Lung microvascular endothelial cell (primary cell): ENCODE results near the gene DGKQ. TPM values are rescaled to one million over a fixed set of nuclear protein-coding genes. Genes with fewer than 3 reads are reported as not detected.
"Not testable (repeated sequence)": the region's sequence is repeated elsewhere in the genome, so short reads cannot be mapped to it uniquely, and the experiment has no call there.

ENCODE experiments used
- DNase-seq, 2 donors: peaks; one replicate each; pipeline versions ENCODE4 v3.0.0 to v3.0.0-alpha.2; 2010; ENCODE audit warnings: low read depth in 2 of 2
- total RNA-seq: library from RNA; depleted of rRNA; stranded (reverse); fragments of >200 nt; gene quantifications from 2 replicates; pipeline ENCODE4 v1.2.1, GENCODE V29; 2014

Gene DGKQ
- total RNA-seq, 1 donor from 2014 or later: 18.3 TPM

GRCh38 chr4:927566-927965 lies 45.8 kb downstream of the DGKQ start:
- DNase-seq: not testable (repeated sequence)

GRCh38 chr4:926538-926937 lies 46.8 kb downstream of the DGKQ start:
- DNase-seq: peak in 1 of 2 donors; percentile 38

DNA sequence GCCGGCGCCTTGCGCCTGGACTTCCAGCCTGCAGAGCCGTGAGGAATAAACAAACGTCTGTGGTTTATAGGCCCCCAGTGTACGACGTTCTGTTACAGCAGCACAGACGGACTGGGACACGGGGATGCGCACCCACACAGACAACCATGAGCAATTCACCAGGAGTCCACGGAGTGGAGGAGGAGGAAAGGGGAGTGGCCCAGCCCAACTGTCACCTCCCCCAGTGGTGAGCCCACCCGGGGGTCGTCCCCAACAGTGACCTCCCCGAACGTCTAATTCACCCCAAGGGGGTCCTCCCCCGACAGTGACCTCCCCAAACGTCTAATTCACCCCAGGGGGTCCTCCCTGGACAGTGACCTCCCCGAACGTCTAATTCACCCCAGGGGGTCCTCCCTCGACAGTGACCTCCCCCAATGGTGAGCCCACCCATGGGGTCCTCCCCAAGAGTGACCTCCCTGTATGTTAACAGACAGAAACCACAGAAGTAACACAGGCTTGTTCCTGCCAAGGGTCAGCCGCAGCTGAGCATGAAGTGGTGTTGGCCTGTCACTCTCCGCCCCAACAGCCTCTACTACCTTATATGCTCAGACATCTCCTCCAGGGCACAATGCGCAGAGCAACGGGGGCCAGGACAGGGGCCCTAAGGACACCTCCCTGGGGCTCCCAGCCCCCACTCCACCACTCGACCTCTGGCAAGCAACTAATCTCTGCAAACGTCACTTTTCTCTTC lies 47.4 kb downstream of the DGKQ start:
- no peak for DNase-seq

DNA sequence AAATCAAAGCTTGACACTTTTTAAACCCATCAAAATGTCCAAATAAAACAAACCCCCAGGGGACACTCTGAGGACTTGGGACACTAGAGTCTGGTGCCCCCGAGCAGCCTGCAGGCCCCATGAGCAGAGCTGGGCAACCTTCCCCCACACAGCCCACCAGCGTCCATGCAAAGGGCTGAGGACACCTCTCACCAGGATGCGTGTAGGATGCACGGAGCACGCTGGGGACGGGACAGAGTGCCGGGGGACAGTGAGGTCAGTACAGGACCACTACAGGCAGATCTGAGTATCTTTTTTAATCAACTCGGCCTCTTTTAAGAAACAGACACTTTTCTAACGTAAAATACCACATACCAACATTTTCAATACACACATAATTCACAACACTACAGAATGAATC lies 48.2 kb downstream of the DGKQ start:
- no peak for DNase-seq

DNA sequence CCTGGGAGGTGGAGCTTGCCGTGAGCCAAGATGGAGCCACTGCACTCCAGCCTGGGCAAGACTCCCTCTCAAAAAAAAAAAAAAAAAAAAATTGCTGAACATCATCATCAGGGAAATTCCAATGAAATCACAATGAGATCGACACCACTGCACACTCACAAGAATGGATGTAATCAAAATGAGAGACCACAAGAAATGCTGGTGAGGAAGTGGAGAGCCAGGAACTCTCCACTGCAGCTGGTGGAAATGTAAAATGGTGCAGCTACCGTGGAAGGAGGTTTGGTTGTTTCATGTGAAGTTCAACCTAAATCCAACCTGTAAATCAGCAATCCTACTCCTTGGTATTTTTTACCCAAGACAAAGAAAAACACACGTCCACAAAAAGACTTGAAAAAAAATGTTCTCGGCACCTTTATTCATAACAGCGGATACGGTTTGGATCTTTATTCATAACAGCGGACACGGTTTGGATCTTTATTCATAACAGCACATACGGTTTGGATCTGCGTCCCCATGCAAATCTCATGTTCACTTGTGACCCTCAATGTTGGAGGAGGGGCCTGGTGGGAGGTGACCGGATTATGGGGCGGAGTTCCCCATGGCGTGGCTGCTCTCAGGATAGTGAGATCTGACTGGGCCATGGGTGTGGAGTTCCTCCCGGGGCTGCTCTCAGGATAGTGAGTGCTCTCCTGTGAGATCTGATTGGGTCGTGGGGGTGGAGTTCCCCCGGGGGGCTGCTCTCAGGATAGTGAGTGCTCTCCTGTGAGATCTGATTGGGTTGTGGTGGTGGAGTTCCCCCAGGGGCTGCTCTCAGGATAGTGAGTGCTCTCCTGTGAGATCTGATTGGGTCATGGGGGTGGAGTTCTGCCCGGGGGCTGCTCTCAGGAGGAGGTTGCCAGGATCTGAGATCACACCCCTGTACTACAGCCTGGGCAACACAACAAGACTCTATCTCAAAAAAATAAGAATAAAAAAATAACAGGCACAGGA lies 49.0 kb downstream of the DGKQ start:
- peak; percentile 44 to 75 for DNase-seq

DNA sequence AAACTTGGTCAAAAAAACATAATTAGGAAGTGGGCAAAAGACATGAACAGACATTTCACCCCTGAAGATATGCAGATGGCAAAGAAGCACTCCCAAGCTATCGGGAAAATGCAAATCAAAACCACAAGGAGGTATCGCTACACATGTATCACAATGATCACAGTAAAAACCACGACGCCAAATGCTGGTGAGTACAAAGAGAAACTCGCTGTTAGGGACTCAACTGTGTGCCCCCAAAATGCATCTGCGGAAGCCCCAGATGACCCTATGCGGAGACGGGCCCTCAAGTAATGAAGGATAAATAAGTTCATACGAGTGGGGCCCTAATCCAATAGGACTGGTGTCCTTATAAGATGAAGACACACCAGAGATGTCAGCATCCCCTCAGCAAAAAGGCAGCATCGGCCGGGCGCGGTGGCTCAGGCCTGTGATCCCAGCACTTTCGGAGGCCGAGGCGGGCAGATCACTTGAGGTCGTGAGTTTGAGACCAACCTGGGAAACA lies 51.5 kb downstream of the DGKQ start:
- no peak for DNase-seq

- DNase-seq: not testable (repeated sequence)
Measured at GRCh38 chr4:919004-919680, 54.2 kb downstream of the DGKQ start.

GRCh38 chr4:918591-918990 lies 54.8 kb downstream of the DGKQ start:
- not testable (repeated sequence) for DNase-seq

DNA sequence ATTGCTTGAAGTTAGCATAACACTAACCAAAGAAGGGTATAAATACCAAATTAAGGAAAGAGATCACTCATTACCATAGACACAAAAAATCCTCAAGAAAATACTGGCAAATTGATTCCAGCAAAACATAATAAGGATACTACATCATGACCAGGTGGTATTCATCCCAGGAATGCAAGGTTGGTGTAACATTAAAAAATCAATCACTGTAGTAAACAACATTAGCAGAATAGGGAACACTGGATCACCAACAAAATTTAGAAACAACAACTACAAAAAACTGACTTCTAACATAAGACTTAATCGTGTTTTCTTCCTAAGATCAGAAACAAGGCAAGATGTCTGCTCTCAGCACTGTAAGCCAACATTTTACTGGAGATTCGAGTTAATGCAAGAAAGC lies 55.4 kb downstream of the DGKQ start:
- DNase-seq: no peak

- DNase-seq: no peak
Measured at GRCh38 chr4:917466-917865, 55.9 kb downstream of the DGKQ start.

DNA sequence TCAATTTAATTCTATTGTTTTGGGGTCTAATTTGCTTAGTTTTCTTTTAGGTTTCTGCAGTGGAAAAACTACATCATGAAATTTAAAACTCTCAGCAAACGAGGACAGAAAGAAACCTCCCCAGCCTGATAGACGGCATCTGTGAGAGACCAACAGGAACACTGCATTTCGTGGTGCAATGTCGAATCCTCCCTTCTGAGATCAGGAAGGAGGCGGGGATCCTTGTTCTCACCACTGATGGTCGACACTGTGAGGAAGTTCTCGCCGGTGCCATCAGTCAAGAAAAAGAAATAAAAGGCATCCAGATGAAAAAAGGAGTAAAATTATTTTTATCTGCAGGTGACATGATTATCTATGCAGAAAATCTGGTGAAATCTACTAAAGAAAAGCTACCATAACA lies 57.8 kb downstream of the DGKQ start:
- DNase-seq: peak; percentile 31 to 52

DNA sequence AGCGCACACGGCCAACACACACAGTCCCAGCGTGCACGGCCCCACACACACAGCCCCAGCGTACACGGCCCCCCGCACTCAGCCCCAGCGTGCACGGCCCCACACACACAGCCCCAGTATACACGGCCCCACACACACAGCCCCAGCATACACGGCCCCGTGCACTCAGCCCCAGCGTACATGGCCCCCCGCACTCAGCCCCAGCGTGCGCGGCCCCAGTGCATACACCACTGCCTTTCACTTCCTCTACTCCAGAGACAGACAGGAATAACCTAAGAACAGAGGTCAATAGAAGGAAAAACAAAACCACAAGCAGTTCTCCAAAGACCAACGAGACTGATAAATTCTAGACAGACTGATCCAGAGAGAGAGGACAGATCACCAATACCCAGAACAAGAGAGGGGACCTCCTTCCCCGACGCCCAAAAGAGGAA lies 58.3 kb downstream of the DGKQ start:
- peak in 1 of 2 donors; percentile 26 for DNase-seq

DNA sequence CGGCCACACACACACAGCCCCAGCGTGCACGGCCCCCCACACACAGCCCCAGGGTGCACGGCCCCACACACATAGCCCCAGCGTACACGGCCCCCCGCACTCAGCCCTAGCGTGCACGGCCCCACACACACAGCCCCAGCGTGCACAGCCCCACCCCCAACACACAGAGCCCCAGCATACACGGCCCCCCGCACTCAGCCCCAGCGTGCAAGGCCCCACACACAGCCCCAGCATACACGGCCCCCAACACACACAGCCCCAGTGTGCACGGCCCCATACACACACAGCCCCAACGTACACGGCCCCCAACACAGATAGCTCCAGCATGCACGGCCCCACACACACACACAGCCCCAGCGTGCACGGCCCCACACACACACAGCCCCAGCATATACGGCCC lies 58.8 kb downstream of the DGKQ start:
- no peak for DNase-seq

GRCh38 chr4:913280-913618 lies 60.1 kb downstream of the DGKQ start:
- no peak for DNase-seq

DNA sequence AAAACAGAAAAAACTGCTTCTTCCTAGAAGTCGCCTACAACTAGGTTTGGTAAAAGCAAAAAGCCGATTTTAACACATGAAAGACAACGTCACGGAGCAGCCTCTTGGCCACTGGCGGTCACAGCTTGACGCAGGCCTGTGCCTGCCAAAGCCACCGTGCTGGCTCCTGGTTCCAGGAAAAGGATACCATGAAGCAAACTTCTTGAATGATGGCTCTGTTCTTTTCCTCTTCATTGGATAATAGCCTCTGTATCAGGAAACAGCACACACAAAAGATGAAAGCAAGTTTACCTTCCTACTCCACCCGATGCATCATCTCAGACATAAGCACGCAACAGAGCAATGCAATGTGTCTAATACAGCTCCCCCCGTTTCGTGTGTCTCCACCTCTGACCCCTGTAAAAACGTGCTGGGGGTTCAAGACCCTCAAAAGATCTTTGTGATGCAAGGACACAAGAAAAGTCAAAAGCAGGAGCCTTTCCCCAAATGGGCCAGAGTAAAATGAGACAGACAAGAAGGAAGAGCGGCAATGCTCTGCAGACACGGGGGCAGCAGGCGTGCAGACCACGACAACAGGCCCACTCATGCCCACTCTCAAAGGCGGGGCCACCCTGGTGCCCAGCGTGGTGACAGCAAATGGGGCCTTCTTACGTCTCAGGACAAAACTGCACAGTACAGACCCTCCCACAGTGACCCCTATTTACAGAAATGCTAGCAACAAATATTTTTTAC lies 60.7 kb downstream of the DGKQ start:
- DNase-seq: peak; percentile 76 to 88

DNA sequence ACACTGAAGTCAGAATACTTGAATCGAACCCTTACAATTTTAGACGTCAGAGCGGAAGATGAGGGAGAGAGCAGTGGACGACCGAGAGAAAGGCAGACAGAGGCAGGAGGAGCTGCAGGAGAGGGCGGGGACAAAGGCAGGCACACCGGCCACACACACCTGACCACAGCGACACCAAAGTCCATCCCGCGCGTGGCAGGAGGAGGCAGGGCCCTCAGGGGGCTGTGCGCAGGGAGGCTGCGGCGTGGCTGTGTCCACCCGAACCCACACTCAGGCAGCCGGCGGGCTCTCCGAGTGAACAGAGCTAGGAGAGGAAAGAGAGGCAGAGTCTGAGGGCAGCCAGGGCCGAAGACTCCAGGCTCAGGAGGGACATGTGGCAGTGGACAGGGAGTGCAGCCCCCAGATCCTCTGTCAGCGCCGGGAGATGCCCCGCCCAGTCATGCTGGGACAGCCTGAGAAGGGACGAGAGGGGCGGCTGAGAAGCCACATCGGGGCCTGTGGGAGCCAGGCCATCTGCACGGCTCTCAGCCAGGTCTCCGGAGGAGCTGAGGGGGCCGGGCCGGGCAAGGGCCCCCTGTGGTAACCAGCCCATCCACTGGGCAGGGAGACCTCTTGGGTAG lies 61.4 kb downstream of the DGKQ start:
- DNase-seq: no peak

DNA sequence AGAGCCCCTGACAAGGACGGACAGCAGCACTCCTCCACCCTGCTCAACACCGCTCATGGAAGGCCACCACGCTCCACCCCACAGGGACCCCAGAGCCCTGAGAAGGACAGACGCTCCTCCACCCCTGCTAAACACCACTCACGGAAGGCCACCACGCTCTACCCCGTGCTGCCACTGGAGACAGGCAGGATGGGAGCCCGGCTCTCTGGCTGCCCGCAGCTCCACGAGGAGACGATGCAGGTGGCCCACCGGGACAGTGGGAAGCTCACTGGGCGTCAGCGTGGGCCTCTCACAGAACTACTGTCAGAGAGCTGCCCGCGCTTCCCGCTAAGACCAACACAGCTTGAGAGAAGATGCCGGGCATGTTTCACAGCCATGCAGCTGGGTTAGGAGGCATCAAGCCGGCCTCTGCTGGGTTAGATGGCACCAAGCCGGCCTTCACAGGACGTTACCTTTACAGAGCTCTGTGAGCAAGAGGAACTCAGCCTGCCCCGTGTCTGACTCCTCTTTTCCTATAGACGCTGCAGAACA lies 62.1 kb downstream of the DGKQ start:
- DNase-seq: no peak

- no peak for DNase-seq
Measured at GRCh38 chr4:910366-911091, 62.8 kb downstream of the DGKQ start.

DNA sequence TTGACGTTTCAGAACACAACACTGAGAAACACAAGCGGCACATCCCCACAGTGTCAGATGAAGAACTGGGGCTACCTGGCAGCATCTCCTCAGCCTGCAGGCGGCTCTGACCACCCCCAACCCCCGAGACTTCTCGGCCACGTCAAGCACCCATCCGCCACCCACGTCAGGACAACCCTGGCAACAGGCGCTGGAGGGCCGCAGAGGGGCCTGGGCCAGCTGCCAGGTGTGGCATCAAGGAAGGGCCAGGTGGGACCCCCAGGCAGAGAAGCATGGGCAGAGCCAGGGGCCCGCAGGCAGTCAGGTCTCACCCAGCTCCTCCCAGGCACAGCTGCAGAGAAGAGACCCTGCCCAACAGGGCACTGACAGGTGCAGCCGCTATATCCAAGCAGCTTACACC lies 63.5 kb downstream of the DGKQ start:
- DNase-seq: no peak

- DNase-seq: no peak
Measured at GRCh38 chr4:909131-909571, 64.2 kb downstream of the DGKQ start.
